OCI-LY7 (cell line): ENCODE measurements around the gene ABCC8.

Experiments used
- CTCF ChIP-seq: fragments of 200-600 bp; sonication (generic); conservative IDR thresholded peaks from 2 replicates; pipeline ENCODE4 v1.5.1; 2014; ENCODE audit warnings: mild to moderate bottlenecking, antibody characterized with exemption, low read length, moderate library complexity, mixed read lengths
- EZH2phosphoT487 ChIP-seq: fragments of 200-600 bp; sonication (generic); IDR thresholded peaks from 2 replicates; pipeline ENCODE4 v1.6.1; 2018; ENCODE audit warnings: low read depth, borderline replicate concordance, mild to moderate bottlenecking, mixed run types, antibody characterized with exemption, low read length, moderate library complexity, mixed read lengths

GRCh38 chr11:17396598-17397310 lies 79.9 kb downstream of the ABCC8 start:
- TF ChIP-seq CTCF (no peak), EZH2phosphoT487 (no peak)
